Umbilical cord (tissue), 2 donors: ENCODE data around the gene DYSF. TPM values are rescaled to one million over a fixed set of nuclear protein-coding genes. Genes with fewer than 3 reads are reported as not detected.

Experiments
- DNase-seq: peaks from one replicate; pipeline ENCODE4 v3.0.0-alpha.2; 2015; ENCODE audit warnings: low spot score
- total RNA-seq: library from RNA; depleted of rRNA; stranded (reverse); fragments of >200 nt; gene quantifications from one replicate; pipeline ENCODE4 v1.2.3, GENCODE V29; 2014; ENCODE audit warnings: low replicate concordance; ENCODE audit not compliant: insufficient read depth

Gene DYSF
- total RNA-seq, 1 donor from 2014 or later, result 2.9 TPM

DNA sequence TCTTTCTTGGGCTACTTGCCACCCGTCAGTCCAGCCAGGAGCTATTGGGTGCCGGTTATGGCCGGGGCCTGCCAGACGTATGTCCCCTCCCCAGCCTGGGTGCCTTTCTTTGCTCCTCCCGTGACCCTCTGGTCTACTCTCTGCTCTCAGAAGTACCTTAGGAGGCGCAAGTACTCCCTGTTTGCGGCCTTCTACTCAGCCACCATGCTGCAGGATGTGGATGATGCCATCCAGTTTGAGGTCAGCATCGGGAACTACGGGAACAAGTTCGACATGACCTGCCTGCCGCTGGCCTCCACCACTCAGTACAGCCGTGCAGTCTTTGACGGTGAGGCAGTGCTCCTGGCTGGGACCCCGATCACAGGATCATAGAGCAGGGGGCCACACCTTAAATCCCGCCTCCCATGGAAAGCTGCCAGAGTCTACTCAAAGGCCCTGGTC lies 99.5 kb downstream of the DYSF start:
- DNase-seq, result no peak

DNA sequence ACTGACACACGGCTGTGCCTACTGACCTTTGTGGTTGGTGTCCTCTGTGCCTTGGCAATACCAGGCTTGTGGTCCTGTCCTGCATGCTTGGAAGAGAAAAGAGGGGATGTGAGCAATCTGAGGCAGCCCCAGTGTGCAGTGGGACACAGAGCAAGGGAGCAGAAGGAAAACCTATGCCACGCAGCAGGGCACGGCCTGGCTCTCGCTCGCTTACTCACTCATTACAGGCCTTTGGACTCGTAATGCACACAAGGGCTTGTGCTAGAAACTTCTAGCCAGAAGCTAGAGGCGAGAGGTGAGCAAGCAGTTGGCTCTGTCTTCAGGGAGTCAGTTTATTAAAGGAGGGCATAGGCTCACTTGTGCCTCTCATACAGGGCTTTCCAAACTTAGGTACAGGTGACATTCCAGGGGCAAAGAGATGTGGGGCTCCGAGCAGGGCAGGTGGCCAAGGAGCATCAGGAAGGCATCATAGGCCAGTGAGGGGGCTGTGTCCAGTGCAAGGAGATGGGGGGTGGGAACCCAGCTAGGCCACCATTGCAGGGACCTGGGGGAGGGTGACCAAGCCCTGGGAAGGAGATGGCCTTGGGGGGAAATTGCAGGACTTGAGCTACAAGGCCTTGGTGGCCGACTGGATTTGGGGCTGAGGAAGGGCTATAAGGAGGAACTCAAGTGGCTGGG lies 100.8 kb downstream of the DYSF start:
- DNase-seq, result no peak

DNA sequence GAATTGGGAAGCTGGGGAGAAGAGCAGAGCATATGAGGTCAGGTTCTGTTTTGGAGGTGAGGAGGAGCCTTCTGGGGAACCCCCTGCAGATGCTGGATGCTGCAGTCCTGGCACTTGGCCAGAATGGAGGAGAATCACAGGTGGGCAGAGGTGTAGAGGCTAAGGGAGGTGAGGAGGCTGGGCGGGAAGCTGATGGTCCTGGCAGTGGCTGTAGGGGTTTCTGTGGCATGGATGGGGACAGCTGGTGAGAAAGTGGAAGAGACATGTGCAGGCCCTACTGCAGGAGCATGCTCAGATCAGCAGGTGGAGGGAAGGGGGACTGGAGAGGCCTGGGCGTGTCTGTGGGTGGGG lies 101.3 kb downstream of the DYSF start:
- DNase-seq, result no peak

DNA sequence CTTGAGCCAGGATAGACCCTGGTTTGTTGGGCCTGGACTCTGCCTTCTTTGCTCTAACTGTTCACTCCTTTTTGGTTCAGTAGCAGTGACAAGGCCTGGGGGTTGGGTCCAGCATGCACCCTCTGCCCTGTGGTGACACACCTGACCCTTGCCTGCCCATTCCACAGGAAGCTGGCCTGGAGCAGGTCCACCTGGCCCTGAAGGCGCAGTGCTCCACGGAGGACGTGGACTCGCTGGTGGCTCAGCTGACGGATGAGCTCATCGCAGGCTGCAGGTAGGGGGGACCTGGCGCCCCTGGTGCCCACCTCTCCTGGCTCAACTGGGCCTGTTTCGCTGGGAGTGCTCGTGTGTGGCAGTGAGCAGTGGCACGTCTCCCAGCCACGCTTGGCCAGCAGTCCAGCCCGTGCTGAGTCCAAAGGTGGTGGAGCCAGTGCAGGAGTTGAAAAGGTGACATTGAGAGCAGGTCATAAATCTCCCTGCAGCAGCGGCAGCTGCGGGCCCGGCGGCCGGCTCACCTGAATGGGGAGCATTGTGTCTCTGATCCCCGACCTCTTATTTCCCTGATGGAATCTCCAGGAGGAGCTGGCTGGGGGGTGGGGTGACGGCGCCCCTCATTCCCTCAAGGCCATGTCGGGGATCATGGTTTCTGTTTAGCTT lies 102.6 kb downstream of the DYSF start:
- DNase-seq, result no peak

DNA sequence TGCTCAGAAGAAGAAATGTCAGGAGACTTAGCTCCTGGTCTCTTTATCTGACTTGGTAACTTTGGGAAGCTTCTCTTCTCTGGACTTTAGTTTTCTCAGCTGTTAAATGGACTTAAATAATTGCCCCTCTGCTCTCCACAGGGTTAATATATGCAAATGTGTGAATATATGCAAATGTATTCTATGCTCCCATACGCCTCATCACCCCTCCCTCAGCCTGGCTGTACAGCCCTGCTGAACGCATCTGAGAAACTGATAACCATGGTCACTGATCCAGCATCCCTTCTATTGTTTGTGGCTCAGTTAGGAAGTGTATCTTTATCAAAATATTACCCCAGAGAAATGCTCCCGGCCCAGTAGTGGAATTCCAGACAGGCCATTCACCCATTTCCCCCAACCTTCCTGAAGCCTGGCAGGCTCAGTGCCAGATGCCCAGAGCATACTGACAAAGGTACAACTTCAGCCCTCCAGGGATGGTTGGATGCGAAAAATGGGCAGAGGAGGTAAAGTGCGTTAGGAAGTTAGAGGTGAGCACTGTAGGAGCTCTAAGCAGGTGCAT lies 103.4 kb downstream of the DYSF start:
- DNase-seq, result no peak

DNA sequence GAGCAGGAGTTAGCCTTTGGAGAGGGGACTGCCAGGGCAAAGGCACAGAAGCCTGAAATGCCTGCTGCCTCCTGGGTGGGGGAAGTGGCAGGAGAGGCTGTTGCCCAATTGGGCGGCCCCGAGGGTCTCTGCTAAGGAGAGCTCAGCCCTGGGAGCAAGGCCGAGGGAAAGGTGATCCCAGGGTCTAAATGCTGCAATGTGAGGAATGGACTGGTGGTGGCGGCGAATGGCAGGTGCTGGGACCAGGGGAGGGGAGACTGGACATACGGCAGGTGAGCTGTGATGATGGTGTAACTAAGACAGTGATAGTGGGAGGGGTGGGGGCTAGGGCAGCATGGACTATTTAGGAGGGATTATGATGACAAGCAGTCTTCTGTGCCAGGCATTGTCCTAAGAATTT lies 104.0 kb downstream of the DYSF start:
- no peak for DNase-seq

DNA sequence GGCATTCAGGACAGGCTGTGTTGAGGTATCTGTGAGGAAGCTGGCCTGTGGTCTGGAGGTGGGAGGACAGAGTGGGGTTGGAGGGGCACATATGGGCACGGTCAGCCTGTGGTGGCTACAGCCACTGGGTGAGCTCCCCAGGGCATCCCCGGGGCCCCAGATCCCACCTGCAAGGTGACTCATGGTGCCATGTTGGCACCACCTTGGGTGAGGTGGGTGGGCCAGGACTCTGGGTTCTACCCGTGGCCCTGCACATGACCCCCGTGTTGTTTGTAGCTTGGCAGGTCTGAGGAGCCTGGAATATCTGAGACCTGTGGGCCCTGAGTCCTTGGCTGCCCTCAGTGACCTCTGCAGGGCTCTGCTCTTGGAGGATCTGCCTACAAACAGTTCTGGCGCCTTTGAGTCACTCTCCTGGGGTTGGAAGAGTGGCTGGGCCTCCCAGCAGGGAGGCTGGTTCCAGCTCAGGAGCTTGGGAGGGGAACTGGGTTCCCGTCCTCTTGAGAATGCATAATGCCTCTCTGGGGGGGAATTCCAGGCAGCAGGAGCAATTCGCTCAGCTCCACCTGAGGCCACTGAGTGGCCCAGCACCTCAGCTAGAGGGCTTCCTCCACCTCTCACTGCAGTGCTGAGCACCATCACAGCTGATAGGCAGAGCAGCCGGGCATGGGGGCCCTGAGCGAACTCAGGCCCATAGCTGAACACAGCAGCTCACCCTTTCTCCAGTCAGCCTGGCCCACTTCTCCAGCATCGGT lies 105.1 kb downstream of the DYSF start:
- DNase-seq, result no peak

DNA sequence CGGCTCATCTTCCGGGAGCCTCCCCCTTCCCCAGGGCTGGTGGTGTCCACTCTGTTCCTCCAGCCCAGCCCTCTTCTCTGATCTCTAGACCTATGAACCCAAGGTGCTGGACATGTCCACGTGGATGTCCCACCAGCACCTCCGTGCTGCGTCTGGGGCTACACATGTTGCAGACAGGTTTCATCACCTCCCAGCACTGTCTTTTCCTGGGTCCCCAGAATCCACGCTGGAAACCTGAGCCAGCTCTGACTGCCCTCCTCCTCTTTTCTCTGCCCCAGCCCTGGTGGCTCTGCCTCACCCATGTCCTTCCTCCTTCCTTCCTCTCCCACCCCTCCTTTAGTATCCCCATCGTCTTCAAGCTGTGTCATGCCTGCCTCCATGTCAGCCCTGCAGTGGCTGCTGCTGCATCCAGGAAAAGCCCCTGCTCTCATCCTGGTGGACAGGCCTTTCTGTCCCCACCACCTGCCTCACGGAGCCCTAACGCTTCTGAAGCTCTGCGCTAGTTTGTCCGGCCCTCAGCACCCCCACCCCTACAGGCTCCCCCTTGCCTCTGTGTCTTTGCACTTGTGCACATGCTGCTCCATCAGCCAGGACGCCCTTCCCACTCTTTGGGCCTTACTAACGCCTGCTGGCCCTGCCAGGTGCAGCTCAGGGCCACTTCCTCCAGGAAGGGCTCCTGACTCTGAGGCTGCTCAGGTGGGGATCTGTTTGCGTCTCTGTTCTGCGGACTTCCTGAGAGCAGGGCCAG lies 105.9 kb downstream of the DYSF start:
- no peak for DNase-seq

DNA sequence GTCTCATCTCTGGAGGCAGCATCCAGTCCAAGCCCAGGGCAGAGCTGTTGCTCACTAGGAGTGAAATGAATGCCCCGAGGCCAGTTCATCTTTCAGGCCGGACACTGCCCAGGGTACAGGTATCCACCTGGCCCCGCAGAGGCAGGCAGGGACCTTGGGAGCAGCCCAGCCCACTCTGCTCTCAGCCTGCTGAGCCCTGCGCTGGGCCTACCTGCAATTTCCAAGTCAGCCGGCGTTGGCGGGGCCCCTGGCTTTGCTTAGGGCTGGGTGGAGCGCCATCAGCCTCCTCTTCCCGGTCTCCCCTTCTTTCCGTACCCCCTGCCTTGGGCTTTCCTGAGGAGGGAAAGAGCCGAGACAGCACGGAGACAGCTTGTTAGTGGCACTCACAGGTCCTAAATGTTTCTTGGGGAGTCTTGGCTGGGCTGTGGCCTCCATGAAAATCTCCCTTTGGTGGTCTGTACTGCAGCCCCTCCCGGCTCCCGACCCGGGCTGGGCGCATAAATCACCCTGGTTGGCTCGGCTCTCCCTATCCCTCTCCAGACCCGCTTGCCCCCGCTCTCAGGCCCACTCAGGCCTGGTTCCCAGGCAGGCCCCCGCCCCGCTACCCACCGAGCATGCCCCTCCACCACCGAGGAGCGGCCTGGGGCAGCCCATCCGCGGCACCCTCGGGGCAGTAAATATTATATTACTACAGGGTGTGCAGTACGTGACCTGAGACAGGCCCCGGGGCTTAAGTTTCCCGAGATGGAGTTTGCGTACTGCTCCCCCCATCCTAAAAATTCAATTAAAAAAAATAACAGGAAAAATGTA lies 106.7 kb downstream of the DYSF start:
- no peak for DNase-seq

DNA sequence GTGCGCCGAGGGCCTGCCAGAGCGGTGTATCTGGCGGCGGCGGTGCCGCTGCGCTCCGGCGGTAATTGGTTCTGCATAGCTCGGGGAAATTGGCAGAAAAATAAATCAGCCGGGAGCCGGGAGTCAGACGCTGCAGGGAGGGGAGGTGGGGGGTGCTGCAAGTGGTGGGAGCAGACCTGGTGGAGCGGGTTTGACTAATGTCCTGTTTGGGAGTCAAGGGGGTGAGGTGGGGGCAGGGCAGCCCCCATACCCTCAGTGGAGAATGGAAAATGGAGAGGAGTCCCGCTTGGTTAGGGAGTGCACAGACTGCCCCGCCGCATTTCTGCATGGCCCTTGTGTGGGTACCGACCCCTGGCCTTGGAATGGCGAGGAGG lies 107.3 kb downstream of the DYSF start:
- DNase-seq, result no peak

DNA sequence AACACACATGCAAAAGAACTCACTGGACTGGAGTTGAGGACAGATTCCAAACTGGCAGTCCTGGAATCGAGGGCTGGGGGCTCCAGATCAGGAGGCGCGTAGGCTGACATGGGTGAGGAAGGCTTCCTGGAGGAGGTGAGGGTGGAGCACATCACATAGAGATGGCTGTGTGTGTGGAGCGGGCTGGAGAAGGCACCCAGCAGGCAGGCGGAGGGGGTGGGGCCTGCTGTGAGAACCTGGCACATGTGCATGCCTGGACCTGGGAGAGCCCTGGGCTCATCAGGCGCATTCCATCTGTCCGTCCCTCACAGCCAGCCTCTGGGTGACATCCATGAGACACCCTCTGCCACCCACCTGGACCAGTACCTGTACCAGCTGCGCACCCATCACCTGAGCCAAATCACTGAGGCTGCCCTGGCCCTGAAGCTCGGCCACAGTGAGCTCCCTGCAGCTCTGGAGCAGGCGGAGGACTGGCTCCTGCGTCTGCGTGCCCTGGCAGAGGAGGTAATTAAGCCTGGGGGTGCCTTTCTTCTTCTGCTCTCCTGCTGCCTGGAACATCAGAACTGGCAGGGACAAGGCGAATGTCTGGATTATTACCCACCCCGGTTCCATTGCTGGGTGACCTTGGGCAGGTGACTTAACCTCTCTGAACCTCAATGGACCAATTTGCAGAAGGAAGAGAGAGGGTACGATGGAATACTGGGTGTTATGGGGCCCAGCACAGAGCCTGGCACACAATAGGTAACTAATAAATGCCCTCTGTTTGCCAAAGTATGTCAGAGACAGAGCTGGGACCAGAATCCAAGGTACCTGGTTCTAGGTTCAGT lies 108.3 kb downstream of the DYSF start:
- DNase-seq, result no peak

DNA sequence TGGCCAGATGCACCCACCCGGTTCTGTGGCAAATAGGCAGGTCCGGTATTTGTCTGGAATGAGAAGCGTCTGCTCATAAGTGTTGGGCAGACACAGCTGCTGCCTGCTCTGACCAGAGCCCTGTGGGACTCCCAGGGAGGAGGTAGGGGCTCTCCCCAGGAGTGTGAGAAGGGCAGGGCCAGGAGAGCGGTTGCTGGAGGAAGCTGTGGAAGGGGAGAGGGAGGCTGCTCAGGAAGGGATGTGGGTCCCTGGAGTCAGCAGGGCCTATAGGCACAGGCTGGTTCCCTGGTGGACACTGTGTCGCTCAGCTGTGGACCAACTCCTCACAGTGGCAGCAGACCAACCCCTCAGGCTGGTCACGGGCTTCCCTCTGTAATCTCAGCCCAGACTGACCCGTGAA lies 109.2 kb downstream of the DYSF start:
- no peak for DNase-seq

DNA sequence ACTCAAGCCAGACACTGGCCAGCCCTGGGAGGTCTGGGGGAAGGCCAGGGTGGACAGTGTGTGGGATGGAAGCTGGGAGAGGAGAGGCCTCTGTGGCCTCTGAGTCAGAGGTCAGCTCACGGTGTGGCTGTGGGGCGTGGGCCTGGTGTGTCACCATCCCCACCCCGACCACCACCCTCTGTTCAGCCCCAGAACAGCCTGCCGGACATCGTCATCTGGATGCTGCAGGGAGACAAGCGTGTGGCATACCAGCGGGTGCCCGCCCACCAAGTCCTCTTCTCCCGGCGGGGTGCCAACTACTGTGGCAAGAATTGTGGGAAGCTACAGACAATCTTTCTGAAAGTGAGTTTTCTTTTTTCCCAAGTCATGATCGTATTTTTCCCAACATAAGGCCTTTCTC lies 110.5 kb downstream of the DYSF start:
- no peak for DNase-seq

DNA sequence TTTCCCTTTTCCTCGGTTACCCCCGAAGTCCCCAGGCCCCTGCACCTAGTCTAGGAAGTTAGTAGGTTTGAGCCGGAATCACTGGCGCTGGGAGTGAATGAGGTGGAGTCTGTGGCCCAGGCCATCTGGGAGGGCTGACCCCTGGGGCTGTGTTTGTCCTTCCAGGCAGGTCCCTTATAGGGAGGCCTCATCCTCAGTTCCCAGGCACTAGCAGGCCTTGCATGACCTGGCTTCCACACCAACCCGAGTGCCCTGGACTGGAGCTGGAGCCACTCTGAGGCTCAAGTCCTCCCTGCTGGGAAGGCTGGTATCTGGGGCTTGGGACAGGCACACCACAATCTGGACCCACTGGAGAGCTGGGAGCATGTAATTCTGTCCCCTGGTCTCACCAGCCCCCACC lies 111.0 kb downstream of the DYSF start:
- no peak for DNase-seq

DNA sequence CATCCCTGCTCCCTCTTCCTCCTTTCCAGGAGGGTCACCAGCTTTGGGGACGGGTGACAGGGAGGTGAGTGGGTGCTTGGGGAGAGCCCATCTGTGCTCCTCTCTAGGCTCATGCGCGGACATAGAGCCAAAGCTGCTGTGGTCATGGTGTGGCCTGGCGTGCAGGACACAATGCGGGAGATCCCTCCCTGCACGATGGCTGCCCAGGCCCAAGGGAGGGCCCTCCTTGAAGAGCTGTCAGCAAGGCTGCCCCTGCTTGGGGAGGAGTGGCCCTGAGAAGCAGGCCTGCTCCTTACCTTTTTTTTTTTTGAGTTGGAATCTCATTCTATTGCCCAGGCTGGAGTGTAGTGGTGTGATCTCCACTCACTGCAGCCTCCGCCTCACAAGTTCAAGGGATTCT lies 111.4 kb downstream of the DYSF start:
- no peak for DNase-seq

DNA sequence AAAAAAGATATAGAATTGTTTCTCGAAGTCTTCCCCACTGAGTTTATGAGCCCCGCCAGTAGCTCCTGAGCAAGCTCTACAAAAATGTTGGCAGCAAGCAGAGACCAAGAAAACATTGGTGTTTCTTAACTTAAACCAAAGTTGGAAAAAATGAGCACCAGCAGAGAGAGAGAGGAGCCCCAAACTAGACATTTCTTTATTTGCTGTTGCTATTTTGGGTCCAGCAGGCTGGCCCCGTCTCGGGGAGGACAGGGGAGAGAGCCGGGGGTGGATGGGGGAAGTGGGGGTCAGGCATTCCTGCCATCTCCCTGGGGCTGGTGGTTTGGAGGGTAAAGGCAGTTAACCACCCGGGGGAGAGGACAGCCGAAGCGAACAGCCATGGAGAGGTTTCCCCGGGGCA lies 113.0 kb downstream of the DYSF start:
- DNase-seq, result peak; percentile 70

DNA sequence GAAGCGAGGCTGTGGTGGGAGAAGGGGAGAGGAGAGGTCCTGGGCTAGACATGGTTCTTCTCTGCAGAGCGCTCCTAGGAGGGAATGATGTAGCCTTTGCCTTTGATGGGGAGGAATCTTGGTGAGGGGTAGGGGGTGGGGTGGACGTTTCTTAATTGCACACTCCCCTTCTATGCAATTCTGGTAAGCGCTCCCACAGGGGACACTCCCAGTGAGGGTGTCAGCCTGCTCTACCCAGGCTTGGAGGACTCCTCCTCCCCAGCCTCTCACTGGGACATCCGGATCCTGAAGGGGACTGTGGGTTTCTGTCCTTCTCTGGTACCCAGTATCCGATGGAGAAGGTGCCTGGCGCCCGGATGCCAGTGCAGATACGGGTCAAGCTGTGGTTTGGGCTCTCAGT lies 114.3 kb downstream of the DYSF start:
- no peak for DNase-seq

DNA sequence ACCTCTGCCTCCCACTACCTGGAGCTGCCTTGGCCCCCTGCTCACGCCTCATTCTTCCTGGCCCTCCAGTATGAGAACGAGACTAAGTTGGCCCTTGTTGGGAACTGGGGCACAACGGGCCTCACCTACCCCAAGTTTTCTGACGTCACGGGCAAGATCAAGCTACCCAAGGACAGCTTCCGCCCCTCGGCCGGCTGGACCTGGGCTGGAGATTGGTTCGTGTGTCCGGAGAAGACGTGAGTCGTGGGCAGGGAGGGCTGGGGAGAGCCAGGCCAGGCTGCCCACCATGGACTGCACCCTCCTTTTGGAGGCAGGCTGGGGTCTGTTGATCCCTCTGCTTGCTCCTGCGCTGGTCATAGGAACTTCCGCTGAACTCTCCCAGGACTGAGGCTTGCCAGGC lies 114.7 kb downstream of the DYSF start:
- no peak for DNase-seq

DNA sequence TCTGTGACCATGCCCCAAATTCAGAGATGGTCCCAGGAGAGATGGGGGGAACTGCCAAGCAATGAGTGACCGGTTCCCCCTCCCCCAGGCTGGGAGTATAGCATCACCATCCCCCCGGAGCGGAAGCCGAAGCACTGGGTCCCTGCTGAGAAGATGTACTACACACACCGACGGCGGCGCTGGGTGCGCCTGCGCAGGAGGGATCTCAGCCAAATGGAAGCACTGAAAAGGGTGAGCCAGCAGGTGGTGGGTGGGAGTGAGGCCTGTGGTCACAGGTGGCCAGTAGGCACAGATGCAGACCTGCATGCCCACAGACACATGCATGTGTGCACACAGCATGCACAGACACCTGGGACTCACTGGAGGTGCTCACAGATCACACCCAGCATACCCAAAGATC lies 117.2 kb downstream of the DYSF start:
- no peak for DNase-seq

DNA sequence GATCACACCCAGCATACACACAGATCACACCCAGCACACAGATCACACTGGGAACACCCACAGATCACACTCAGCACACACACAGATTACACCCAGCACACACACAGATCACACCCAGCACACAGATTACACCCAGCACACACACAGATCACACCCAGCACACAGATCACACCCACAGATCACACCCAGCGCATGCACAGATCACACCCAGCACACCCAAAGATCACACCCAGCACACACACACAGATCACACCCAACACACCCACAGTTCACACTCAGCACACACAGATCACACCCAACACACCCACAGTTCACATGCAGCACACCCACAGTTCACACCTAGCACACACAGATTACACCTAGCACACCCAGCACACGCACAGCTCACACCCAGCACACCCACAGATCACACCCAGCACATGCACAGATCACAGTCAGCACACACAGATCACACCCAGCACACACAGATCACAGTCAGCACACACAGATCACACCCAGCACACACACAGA lies 117.6 kb downstream of the DYSF start:
- DNase-seq, result no peak
